Measurements from ENCODE around the gene ACADL.
A peak's percentile ranks its signal among the peaks of the same experiment; 100 is the strongest.
"Not testable (repeated sequence)": the region's sequence is repeated elsewhere in the genome, so short reads cannot be mapped to it uniquely, and the experiment has no call there.

Gene ACADL

GRCh38 chr2:210199854-210200253 lies 25.4 kb downstream of the ACADL start:
- DNase-seq (ENCODE audit: low read depth), result no peak

- DNase-seq (ENCODE audit: low read depth), result no peak
Observed at GRCh38 chr2:210199186-210199765, 26.0 kb downstream of the ACADL start.

- DNase-seq (ENCODE audit: low read depth), result no peak
Observed at GRCh38 chr2:210198326-210198725, 26.9 kb downstream of the ACADL start.

GRCh38 chr2:210197720-210198119 lies 27.5 kb downstream of the ACADL start:
- no peak for DNase-seq (ENCODE audit: low read depth)

- DNase-seq (ENCODE audit: low read depth), result no peak
Observed at GRCh38 chr2:210195101-210195852, 30.0 kb downstream of the ACADL start.

- no peak for DNase-seq (ENCODE audit: low read depth)
Observed at GRCh38 chr2:210190345-210190744, 34.9 kb downstream of the ACADL start.

- DNase-seq (ENCODE audit: low read depth), result no peak
Observed at GRCh38 chr2:210189452-210190138, 35.7 kb downstream of the ACADL start.

- DNase-seq (ENCODE audit: low read depth), result no peak
Observed at GRCh38 chr2:210188755-210189154, 36.5 kb downstream of the ACADL start.

- DNase-seq (ENCODE audit: low read depth), result no peak
Observed at GRCh38 chr2:210188190-210188589, 37.1 kb downstream of the ACADL start.

- DNase-seq (ENCODE audit: low read depth), result not testable (repeated sequence)
Observed at GRCh38 chr2:210183936-210184335, 41.3 kb downstream of the ACADL start.

- DNase-seq (ENCODE audit: low read depth), result not testable (repeated sequence)
Observed at GRCh38 chr2:210181606-210182088, 43.6 kb downstream of the ACADL start.

- DNase-seq (ENCODE audit: low read depth), result not testable (repeated sequence)
Observed at GRCh38 chr2:210181033-210181605, 44.1 kb downstream of the ACADL start.

- DNase-seq (ENCODE audit: low read depth), result no peak
Observed at GRCh38 chr2:210180477-210180876, 44.8 kb downstream of the ACADL start.

GRCh38 chr2:210179351-210179990 lies 45.8 kb downstream of the ACADL start:
- DNase-seq (ENCODE audit: low read depth), result no peak

GRCh38 chr2:210177769-210178168 lies 47.5 kb downstream of the ACADL start:
- no peak for DNase-seq (ENCODE audit: low read depth)

GRCh38 chr2:210177115-210177514 lies 48.1 kb downstream of the ACADL start:
- not testable (repeated sequence) for DNase-seq (ENCODE audit: low read depth)

GRCh38 chr2:210174086-210174485 lies 51.2 kb downstream of the ACADL start:
- DNase-seq (ENCODE audit: low read depth), result no peak

- no peak for DNase-seq (ENCODE audit: low read depth)
Observed at GRCh38 chr2:210172219-210172575, 53.0 kb downstream of the ACADL start.

GRCh38 chr2:210171309-210172218 lies 53.7 kb downstream of the ACADL start, which contains the start of gene KANSL1L:
KANSL1L (minus strand) TSS chr2:210171409; CDS start chr2:210154582, 16,827 bp downstream.
- DNase-seq (ENCODE audit: low read depth), result peak; percentile 64

GRCh38 chr2:210170446-210171303 lies 54.6 kb downstream of the ACADL start:
- peak; percentile 57 for DNase-seq (ENCODE audit: low read depth)
